HCT116 (cell line): Measurements from ENCODE around the gene ADD1. TPM values are rescaled to one million over a fixed set of nuclear protein-coding genes. Genes with fewer than 3 reads are reported as not detected.

Experiments
- ATAC-seq: fragments of 200-7000 bp; cut with Tn5 transposase; 2 replicates; pipeline ENCODE4 v1.9.1; 2020; ENCODE audit warnings: mild to moderate bottlenecking, moderate library complexity
- BruUV-seq: library from RNA; stranded (reverse); fragments of 400-500 nt; replicated peaks from 2 replicates; lab custom pipeline; 2021; lab: Mats Ljungman, UMichigan
- CTCF ChIA-PET: fragments of 300-600 bp; sonication (Branson Sonifier 250); formaldehyde crosslinking; loops from one replicate; lab custom pipeline; 2021; ENCODE audit warnings: antibody characterized with exemption; lab: Charles Lee
- POLR2A ChIA-PET: fragments of 300-600, 350-600 bp; sonication (Branson Sonifier 250); formaldehyde crosslinking; loops from one replicate; lab custom pipeline; 2021; ENCODE audit warnings: antibody characterized with exemption; lab: Charles Lee
- RAD21 ChIA-PET, 2 experiments: fragments of 300-600 bp; sonication (Branson Sonifier 250); formaldehyde crosslinking; loops; one replicate each; lab custom pipeline; 2023; ENCODE audit warnings: low total read pairs in 2 of 2; ENCODE audit not compliant: uncharacterized antibody in 2 of 2, unreplicated experiment in 2 of 2, low non-redundant PET in 1 of 2; lab: Charles Lee
- DNase-seq: peaks from one replicate; pipeline ENCODE4 v3.0.0-alpha.2; 2010; ENCODE audit warnings: low read depth, low spot score
- H2AFZ ChIP-seq: fragments of 200-600 bp; shearing (Covaris generic), sonication (generic); 2 replicates; pipeline ENCODE4 v1.6.1; 2017; ENCODE audit warnings: low read depth, mixed run types, mixed read lengths, antibody characterized with exemption, low read length; ENCODE audit not compliant: poor library complexity, severe bottlenecking
- H3K27ac ChIP-seq: 2 replicates; pipeline ENCODE4 v1.5.1; 2012; ENCODE audit warnings: low read depth, low read length
- H3K27me3 ChIP-seq: fragments of 200-600 bp; sonication (generic); 2 replicates; pipeline ENCODE4 v1.6.1; 2016; ENCODE audit warnings: mixed run types, low read length, mixed read lengths; ENCODE audit not compliant: insufficient read depth
- H3K36me3 ChIP-seq, 2 experiments: fragments of 200-500 bp in 1 of 2; fragments of 200-600 bp in 1 of 2; sonication (Bioruptor generic) in 1 of 2; sonication (generic) in 1 of 2; 2 replicates each; pipeline versions ENCODE4 v1.5.1 to v1.6.1; 2014 to 2016; ENCODE audit warnings: low read length in 2 of 2, inconsistent platforms in 1 of 2, mixed read lengths in 1 of 2, mixed run types in 1 of 2; ENCODE audit not compliant: insufficient read depth in 2 of 2, control insufficient read depth in 1 of 2
- H3K4me1 ChIP-seq, 2 experiments: fragments of 200-600 bp in 1 of 2; sonication (generic) in 1 of 2; 2 replicates each; pipeline versions ENCODE4 v1.5.1 to v1.6.1; 2012 to 2017; ENCODE audit warnings: low read length in 2 of 2, inconsistent platforms in 1 of 2, mild to moderate bottlenecking in 1 of 2, mixed read lengths in 1 of 2, mixed run types in 1 of 2, moderate library complexity in 1 of 2; ENCODE audit not compliant: insufficient read depth in 2 of 2, control insufficient read depth in 1 of 2
- H3K4me2 ChIP-seq: fragments of 200-600 bp; sonication (generic); 2 replicates; pipeline ENCODE4 v1.6.1; 2017; ENCODE audit warnings: mixed run types, low read length, mixed read lengths
- H3K4me3 ChIP-seq, 2 experiments: fragments of 200-600 bp in 1 of 2; sonication (generic) in 1 of 2; replicated peaks in 1 of 2; 2 replicates each; pipeline ENCODE4 v1.5.1; 2011 to 2016; ENCODE audit warnings: low read length in 2 of 2, control low read depth in 1 of 2, low read depth in 1 of 2, mild to moderate bottlenecking in 1 of 2, mixed read lengths in 1 of 2, mixed run types in 1 of 2
- H3K79me2 ChIP-seq: fragments of 200-600 bp; sonication (generic); 2 replicates; pipeline ENCODE4 v1.6.1; 2017; ENCODE audit warnings: mild to moderate bottlenecking, mixed run types, low read length, moderate library complexity, mixed read lengths; ENCODE audit not compliant: insufficient read depth
- H3K9ac ChIP-seq: fragments of 200-600 bp; sonication (generic); 2 replicates; pipeline ENCODE4 v1.6.1; 2016; ENCODE audit warnings: low read length, mixed read lengths
- H3K9me2 ChIP-seq: fragments of 200-600 bp; sonication (generic), shearing (Covaris generic); 2 replicates; pipeline ENCODE4 v1.6.1; 2017; ENCODE audit warnings: mixed run types, mild to moderate bottlenecking, moderate library complexity; ENCODE audit not compliant: insufficient read depth
- H3K9me3 ChIP-seq, 2 experiments: fragments of 200-500 bp in 1 of 2; fragments of 200-600 bp in 1 of 2; sonication (Bioruptor generic) in 1 of 2; sonication (generic) in 1 of 2; 2 replicates each; pipeline ENCODE4 v1.6.1; 2014 to 2017; ENCODE audit warnings: low read length in 2 of 2, mixed read lengths in 2 of 2, inconsistent platforms in 1 of 2, low read depth in 1 of 2, mild to moderate bottlenecking in 1 of 2, mixed run types in 1 of 2, moderate library complexity in 1 of 2; ENCODE audit not compliant: control insufficient read depth in 1 of 2, insufficient read depth in 1 of 2
- H4K20me1 ChIP-seq: fragments of 200-600 bp; sonication (generic), shearing (Covaris generic); 2 replicates; pipeline ENCODE4 v1.6.1; 2017; ENCODE audit warnings: mixed run types, mild to moderate bottlenecking, moderate library complexity; ENCODE audit not compliant: insufficient read depth
- ATF3 ChIP-seq: IDR thresholded peaks from 2 replicates; pipeline ENCODE4 v1.6.1; 2012
- CEBPB ChIP-seq: IDR thresholded peaks from 2 replicates; pipeline ENCODE4 v1.6.1; 2012; ENCODE audit warnings: low read depth
- CTCF ChIP-seq, 3 experiments: fragments of 200-600 bp in 1 of 3; sonication (generic) in 1 of 3; IDR thresholded peaks in 2 of 3; conservative IDR thresholded peaks in 1 of 3; 2 replicates each; pipeline ENCODE4 v1.5.1; 2012 to 2017; ENCODE audit warnings: low read depth in 2 of 3, low read length in 2 of 3, antibody characterized with exemption in 1 of 3, borderline replicate concordance in 1 of 3, control low read depth in 1 of 3, mild to moderate bottlenecking in 1 of 3, mixed read lengths in 1 of 3, mixed run types in 1 of 3, moderate library complexity in 1 of 3; ENCODE audit not compliant: insufficient read depth in 1 of 3
- EGR1 ChIP-seq: IDR thresholded peaks from 2 replicates; pipeline ENCODE4 v1.6.1; 2012; ENCODE audit warnings: low read depth
- ELF1 ChIP-seq: IDR thresholded peaks from 2 replicates; pipeline ENCODE4 v1.6.1; 2012; ENCODE audit warnings: low read depth, borderline replicate concordance
- EZH2 ChIP-seq: fragments of 200-600 bp; sonication (generic); IDR thresholded peaks from 2 replicates; pipeline ENCODE4 v1.6.1; 2017; ENCODE audit warnings: antibody characterized with exemption, mixed run types
- EZH2phosphoT487 ChIP-seq: fragments of 200-600 bp; IDR thresholded peaks from 2 replicates; pipeline ENCODE4 v1.6.1; 2018; ENCODE audit warnings: antibody characterized with exemption, borderline replicate concordance
- MAX ChIP-seq: IDR thresholded peaks from 2 replicates; pipeline ENCODE4 v1.6.1; 2012
- POLR2A ChIP-seq: IDR thresholded peaks from 2 replicates; pipeline ENCODE4 v1.7.0; 2011; ENCODE audit warnings: borderline replicate concordance; ENCODE audit not compliant: insufficient read depth, insufficient read length; ENCODE audit errors: extremely low read depth
- REST ChIP-seq: IDR thresholded peaks from 2 replicates; pipeline ENCODE4 v1.6.1; 2012; ENCODE audit warnings: low read depth
- SRF ChIP-seq: IDR thresholded peaks from 2 replicates; pipeline ENCODE4 v1.6.1; 2012; ENCODE audit warnings: low read depth
- TCF7L2 ChIP-seq: IDR thresholded peaks from 2 replicates; pipeline ENCODE4 v1.7.0; 2011; ENCODE audit warnings: borderline replicate concordance, inconsistent platforms; ENCODE audit not compliant: insufficient read depth, insufficient read length; ENCODE audit errors: extremely low read depth
- YY1 ChIP-seq: IDR thresholded peaks from 2 replicates; pipeline ENCODE4 v1.6.1; 2011; ENCODE audit warnings: low read length, low read depth, moderate library complexity, mild to moderate bottlenecking; ENCODE audit not compliant: insufficient replicate concordance; ENCODE audit errors: extremely low read depth
- ZBTB33 ChIP-seq: IDR thresholded peaks from 2 replicates; pipeline ENCODE4 v1.6.1; 2011; ENCODE audit warnings: mild to moderate bottlenecking, low read length, moderate library complexity; ENCODE audit not compliant: insufficient replicate concordance; ENCODE audit errors: extremely low read depth
- ZNF274 ChIP-seq: fragments of 200-500 bp; sonication (Bioruptor generic); IDR thresholded peaks from 2 replicates; pipeline ENCODE4 v1.6.1; 2014; ENCODE audit warnings: mild to moderate bottlenecking, low read depth, low read length, inconsistent platforms
- intact Hi-C: fragments of 100-400 bp; cut with micrococcal nuclease; formaldehyde crosslinking; loops from 2 replicates; pipeline ENCODE4 v1.10.0; 2022
- total RNA-seq: library from RNA; stranded (reverse); gene quantifications from one replicate; pipeline ENCODE4 v1.2.1, GENCODE V29; 2021; ENCODE audit not compliant: unreplicated experiment

Gene ADD1
- total RNA-seq, 1 experiment from 2014 or later, result 139 TPM

- no peak for ATAC-seq
- H3K9me2 ChIP-seq, result no peaks in the 10 kb centered on the region
- H3K27me3 ChIP-seq, result no peaks in the 10 kb centered on the region
- TF ChIP-seq TCF7L2, result no peak
- no peak for TF ChIP-seq YY1
- no peak for TF ChIP-seq CEBPB
- no peak for TF ChIP-seq EZH2
- TF ChIP-seq EGR1, result no peak
- no peak for TF ChIP-seq ZBTB33
- TF ChIP-seq CTCF (IDR thresholded peaks at IDR 0.05 in 2 of 3, conservative IDR thresholded peaks at IDR 0.05 in 1 of 3; ENCODE audit: borderline replicate concordance in 1 of 3, insufficient read depth in 1 of 3, low read depth in 2 of 3, low read length in 2 of 3), result no peak
- TF ChIP-seq ZNF274, result no peak
- no peak for TF ChIP-seq ATF3
- no peak for TF ChIP-seq ELF1
- TF ChIP-seq POLR2A, result no peak
- no peak for TF ChIP-seq REST
- TF ChIP-seq EZH2phosphoT487, result no peak
- no peak for TF ChIP-seq MAX
- TF ChIP-seq SRF, result no peak
- no peaks in the 10 kb centered on the region for H4K20me1 ChIP-seq
- no peak overlapping the region for H2AFZ ChIP-seq
- H3K27ac ChIP-seq, result no peak overlapping the region
- no peaks in the 10 kb centered on the region for H3K9me3 ChIP-seq
- H3K4me2 ChIP-seq, result no peak overlapping the region
- H3K9ac ChIP-seq, result no peak overlapping the region
- BruUV-seq, result no TSS peak
- H3K79me2 ChIP-seq, result no peaks in the 10 kb centered on the region
- intact Hi-C loops, result no loop called here
- no peaks in the 10 kb centered on the region for H3K4me1 ChIP-seq
- no peak for DNase-seq
- ChIA-PET RAD21 (no interaction called here), CTCF (no interaction called here), POLR2A (no interaction called here)
- H3K4me3 ChIP-seq, result no peak overlapping the region
- peaks cover 4 to 7% of the 10 kb centered on the region in 2 experiments; a peak in 1 of 4 replicates for H3K36me3 ChIP-seq
These were observed 81.2 kb downstream of the ADD1 start for GRCh38 chr4:2924765-2925301.
